K562 (cell line): ENCODE results near the gene CWF19L1. TPM values are rescaled to one million over a fixed set of nuclear protein-coding genes. Genes with fewer than 3 reads are reported as not detected.

ENCODE experiments used
- CCNT2 ChIP-seq: IDR thresholded peaks from 2 replicates; pipeline ENCODE4 v1.6.1; 2011; ENCODE audit warnings: borderline replicate concordance, low read depth, mild to moderate bottlenecking, moderate library complexity, mixed read lengths, low read length; ENCODE audit not compliant: insufficient read length; ENCODE audit errors: extremely low read depth
- CREB3L1 ChIP-seq: fragments of 450-650 bp; IDR thresholded peaks from 2 replicates; pipeline ENCODE4 v1.6.1; 2014; ENCODE audit warnings: low read depth, mild to moderate bottlenecking, moderate library complexity, borderline replicate concordance
- EGR1 ChIP-seq: fragments of 450-650 bp; conservative IDR thresholded peaks from 2 replicates; pipeline ENCODE4 v1.6.1; 2017; ENCODE audit warnings: mild to moderate bottlenecking
- EP300 ChIP-seq: IDR thresholded peaks from 2 replicates; pipeline ENCODE4 v1.6.1; 2012; ENCODE audit warnings: low read length, improper control_type of control experiment
- EP400 ChIP-seq: fragments of 450-650 bp; IDR thresholded peaks from 2 replicates; pipeline ENCODE4 v1.6.1; 2017; ENCODE audit warnings: antibody characterized with exemption, mild to moderate bottlenecking, moderate library complexity
- KDM5B ChIP-seq: fragments of 200-600 bp; sonication (generic); IDR thresholded peaks from 2 replicates; pipeline ENCODE4 v1.6.1; 2012; ENCODE audit warnings: low read depth, mild to moderate bottlenecking, moderate library complexity, low read length, control low read depth, inconsistent platforms; ENCODE audit not compliant: insufficient replicate concordance
- MNT ChIP-seq, 2 experiments: fragments of 450-650 bp; conservative IDR thresholded peaks; 2 replicates each; pipeline ENCODE4 v1.6.1; 2017; ENCODE audit warnings: mild to moderate bottlenecking in 2 of 2, moderate library complexity in 2 of 2
- MYC ChIP-seq, 2 experiments: fragments of 250-450 bp in 1 of 2; sonication (Bioruptor Pico) in 1 of 2; IDR thresholded peaks; 2 replicates each; pipeline versions ENCODE4 v1.5.1 to v1.6.1; 2012 to 2021; ENCODE audit warnings: low read depth in 2 of 2, borderline replicate concordance in 1 of 2, improper control_type of control experiment in 1 of 2, low read length in 1 of 2, mild to moderate bottlenecking in 1 of 2, moderate library complexity in 1 of 2
- POLR2AphosphoS2 ChIP-seq: IDR thresholded peaks from 2 replicates; pipeline ENCODE4 v1.6.1; 2012; ENCODE audit warnings: low read length, improper control_type of control experiment
- SAFB2 ChIP-seq: fragments of 200-400 bp; formaldehyde crosslinking; IDR thresholded peaks from 2 replicates; pipeline ENCODE4 v1.6.1; 2018; ENCODE audit warnings: borderline replicate concordance, low read length, low read depth, moderate library complexity; ENCODE audit not compliant: severe bottlenecking
- SUPT5H ChIP-seq: fragments of 450-650 bp; IDR thresholded peaks from 2 replicates; pipeline ENCODE4 v1.6.1; 2016
- YY1 ChIP-seq, 3 experiments: IDR thresholded peaks; 2 replicates each; pipeline ENCODE4 v1.6.1; 2011; ENCODE audit warnings: low read length in 2 of 3, mild to moderate bottlenecking in 2 of 3, moderate library complexity in 2 of 3, borderline replicate concordance in 1 of 3, control low read depth in 1 of 3, low read depth in 1 of 3; ENCODE audit not compliant: insufficient read depth in 3 of 3, insufficient replicate concordance in 2 of 3, control insufficient read depth in 1 of 3, insufficient read length in 1 of 3; ENCODE audit errors: extremely low read depth in 1 of 3
- ZFX ChIP-seq: sonication (generic); formaldehyde crosslinking; IDR thresholded peaks from 2 replicates; pipeline ENCODE4 v1.8.0; 2022; ENCODE audit warnings: mild to moderate bottlenecking, missing genetic modification reagents, moderate library complexity
- ZKSCAN1 ChIP-seq: fragments of 150-350 bp; IDR thresholded peaks from 2 replicates; pipeline ENCODE4 v1.6.1; 2016; ENCODE audit warnings: low read depth, low read length
- ZNF644 ChIP-seq: fragments of 200-800 bp; sonication (Bioruptor generic); IDR thresholded peaks from 2 replicates; pipeline ENCODE4 v1.6.1; 2016; ENCODE audit warnings: low read depth, missing genetic modification characterization, missing compliant biosample characterization
- polyA plus RNA-seq, 8 experiments: library from polyadenylated mRNA; depleted of rRNA in 4 of 8; stranded (reverse) in 5 of 8; unstranded in 3 of 8; fragments of >200 nt; fragmentation: Nextera tagmentation in 2 of 8; fragmentation: Illumina TruSeq in 1 of 8; extraction: Ambion mirVana in 2 of 8; extraction: Trizol in 1 of 8; gene quantifications; 2 replicates each; pipeline versions ENCODE4 v1.2.1 to v1.2.3, GENCODE V29; 2011 to 2014; ENCODE audit warnings: inconsistent platforms in 1 of 8, missing spikeins in 1 of 8
- total RNA-seq, 7 experiments: library from RNA; depleted of rRNA in 6 of 7; stranded (reverse); fragments of >200 nt in 6 of 7; fragmentation: Illumina TruSeq in 2 of 7; extraction: Trizol in 2 of 7; gene quantifications; 2 replicates each; pipeline versions ENCODE4 v1.2.1 to v1.2.3, GENCODE V29; 2011 to 2021; ENCODE audit warnings: low replicate concordance in 1 of 7
- TF ChIP-seq, protein P1 (sequence below), 2 experiments: fragments of 450-650 bp; IDR thresholded peaks; 2 replicates each; pipeline ENCODE4 v1.6.1; 2016
- TF ChIP-seq, protein P2 (sequence below): sonication (generic); formaldehyde crosslinking; IDR thresholded peaks from 2 replicates; pipeline ENCODE4 v1.9.0; 2022; ENCODE audit warnings: mild to moderate bottlenecking, missing genetic modification reagents
- TF ChIP-seq, protein P3 (sequence below): sonication (generic); IDR thresholded peaks from 2 replicates; pipeline ENCODE4 v1.6.1; 2016

The CWF19L1 gene
- total and polyA plus RNA-seq, 9 of the 15 experiments (the other 6 are each of a cell fraction or from before 2014, with no cell fraction given) = 19.5 to 49.9 (median 30.9) TPM

- TF ChIP-seq EP300 = peak; percentile 73
- TF ChIP-seq SUPT5H = peak; percentile 57
- TF ChIP-seq, protein P1, sequence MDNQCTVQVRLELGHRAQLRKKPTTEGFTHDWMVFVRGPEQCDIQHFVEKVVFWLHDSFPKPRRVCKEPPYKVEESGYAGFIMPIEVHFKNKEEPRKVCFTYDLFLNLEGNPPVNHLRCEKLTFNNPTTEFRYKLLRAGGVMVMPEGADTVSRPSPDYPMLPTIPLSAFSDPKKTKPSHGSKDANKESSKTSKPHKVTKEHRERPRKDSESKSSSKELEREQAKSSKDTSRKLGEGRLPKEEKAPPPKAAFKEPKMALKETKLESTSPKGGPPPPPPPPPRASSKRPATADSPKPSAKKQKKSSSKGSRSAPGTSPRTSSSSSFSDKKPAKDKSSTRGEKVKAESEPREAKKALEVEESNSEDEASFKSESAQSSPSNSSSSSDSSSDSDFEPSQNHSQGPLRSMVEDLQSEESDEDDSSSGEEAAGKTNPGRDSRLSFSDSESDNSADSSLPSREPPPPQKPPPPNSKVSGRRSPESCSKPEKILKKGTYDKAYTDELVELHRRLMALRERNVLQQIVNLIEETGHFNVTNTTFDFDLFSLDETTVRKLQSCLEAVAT (IDR thresholded peaks at IDR 0.05) = no peak
- TF ChIP-seq, protein P2, sequence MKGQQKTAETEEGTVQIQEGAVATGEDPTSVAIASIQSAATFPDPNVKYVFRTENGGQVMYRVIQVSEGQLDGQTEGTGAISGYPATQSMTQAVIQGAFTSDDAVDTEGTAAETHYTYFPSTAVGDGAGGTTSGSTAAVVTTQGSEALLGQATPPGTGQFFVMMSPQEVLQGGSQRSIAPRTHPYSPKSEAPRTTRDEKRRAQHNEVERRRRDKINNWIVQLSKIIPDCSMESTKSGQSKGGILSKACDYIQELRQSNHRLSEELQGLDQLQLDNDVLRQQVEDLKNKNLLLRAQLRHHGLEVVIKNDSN = peak; percentile 73
- TF ChIP-seq, protein P3, sequence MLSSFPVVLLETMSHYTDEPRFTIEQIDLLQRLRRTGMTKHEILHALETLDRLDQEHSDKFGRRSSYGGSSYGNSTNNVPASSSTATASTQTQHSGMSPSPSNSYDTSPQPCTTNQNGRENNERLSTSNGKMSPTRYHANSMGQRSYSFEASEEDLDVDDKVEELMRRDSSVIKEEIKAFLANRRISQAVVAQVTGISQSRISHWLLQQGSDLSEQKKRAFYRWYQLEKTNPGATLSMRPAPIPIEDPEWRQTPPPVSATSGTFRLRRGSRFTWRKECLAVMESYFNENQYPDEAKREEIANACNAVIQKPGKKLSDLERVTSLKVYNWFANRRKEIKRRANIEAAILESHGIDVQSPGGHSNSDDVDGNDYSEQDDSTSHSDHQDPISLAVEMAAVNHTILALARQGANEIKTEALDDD = peak; percentile 34; the same call in 1 of the 2 replicates
- peak; percentile 90 for TF ChIP-seq EGR1
- peak; percentile 54; the same call in 1 of the 2 replicates for TF ChIP-seq CREB3L1
- peak; percentile 80; the same call in 1 of the 2 replicates for TF ChIP-seq EP400
- TF ChIP-seq MYC (IDR thresholded peaks at IDR 0.05; ENCODE audit: low read depth, low read length) = peak; percentile 82
- TF ChIP-seq MYC (CRISPR knock-in tag; IDR thresholded peaks at IDR 0.05; ENCODE audit: borderline replicate concordance, low read depth) = no peak
- no peak for TF ChIP-seq SAFB2
- peak; percentile 65 for TF ChIP-seq ZFX
- peak; percentile 90 for TF ChIP-seq CCNT2
- peak; percentile 82 to 93 for TF ChIP-seq MNT (conservative IDR thresholded peaks at IDR 0.05)
- TF ChIP-seq ZNF644 (tag) = 0 out of 2 replicates have a peak, but pooled peaks have one; percentile 34
- 0 out of 2 replicates have a peak, but pooled peaks have one; percentile 34 for TF ChIP-seq POLR2AphosphoS2
- peak; percentile 78 for TF ChIP-seq KDM5B
- peak in 2 of 3 experiments; percentile 43 to 49 for TF ChIP-seq YY1 (IDR thresholded peaks at IDR 0.05; ENCODE audit: borderline replicate concordance in 1 of 3, control insufficient read depth in 1 of 3, extremely low read depth in 1 of 3, insufficient read depth in 3 of 3, insufficient read length in 1 of 3, insufficient replicate concordance in 2 of 3, low read depth in 1 of 3, low read length in 2 of 3)
- peak; percentile 68; the same call in 1 of the 2 replicates for TF ChIP-seq ZKSCAN1
Observed at GRCh38 chr10:100185364-100186252, 81.8 kb downstream of the CWF19L1 start, which contains the start of gene ERLIN1 (continued).
